Measurements from ENCODE around the gene TINAGL1.

The TINAGL1 gene

DNA sequence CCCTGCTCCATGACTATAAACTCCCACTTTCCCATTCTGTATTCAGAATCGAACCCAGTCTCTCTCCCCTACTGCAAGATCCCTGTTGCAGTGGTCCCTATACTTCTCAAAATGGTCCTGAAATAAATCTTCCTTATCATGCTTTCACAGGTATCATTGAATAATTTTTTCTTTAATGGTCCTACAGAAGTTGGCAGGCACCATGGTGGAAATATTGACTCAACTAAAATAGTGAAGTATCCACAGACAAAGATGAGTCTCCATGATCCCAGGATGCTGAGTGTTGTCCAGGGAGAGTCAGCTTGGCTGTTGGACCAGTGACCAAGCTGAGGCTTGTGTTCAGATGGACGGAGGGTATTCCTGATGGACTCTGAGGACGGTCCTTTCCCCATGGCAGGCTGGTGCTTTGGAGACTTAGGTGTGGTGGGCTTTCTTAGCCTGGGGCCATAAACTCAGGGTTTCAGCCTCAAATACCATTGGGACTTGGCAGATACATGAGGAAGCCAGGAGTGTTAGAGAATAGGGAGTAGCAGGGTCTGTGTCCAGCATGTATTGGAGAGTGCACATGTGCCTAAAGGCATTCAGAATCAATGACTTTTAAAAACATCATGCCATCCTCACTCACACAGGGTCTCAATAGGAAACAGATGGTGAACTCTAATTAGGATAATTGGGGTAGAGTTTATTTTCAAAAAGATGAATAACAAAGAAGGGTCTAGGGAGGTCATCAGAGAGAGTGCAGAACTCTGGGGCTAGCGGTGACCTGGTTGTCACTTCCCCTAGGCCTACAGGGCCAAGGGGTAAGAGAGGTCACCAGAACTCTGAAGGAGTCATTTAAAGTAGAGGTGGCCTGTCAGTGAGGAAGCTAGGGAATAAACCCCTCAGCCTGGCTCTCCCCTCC is 19.8 kb downstream of the TINAGL1 start:
- Histone ChIP-seq H3K4me3 (ENCODE audit: insufficient read depth, low read length, poor library complexity, severe bottlenecking) (no peak overlapping the region), H3K9ac (ENCODE audit: low read length) (no peak overlapping the region), H3K27ac (ENCODE audit: low read depth, low read length) (no peak overlapping the region), H4K20me1 (ENCODE audit: low read depth, low read length) (no peaks in the 10 kb centered on the region), H3K27me3 (ENCODE audit: low read length) (0 out of 2 replicates have a peak, but pooled peaks cover 3% of the 10 kb centered on the region), H3F3A (ENCODE audit: insufficient read depth) (no peaks in the 10 kb centered on the region), H3K9me3 (ENCODE audit: insufficient read depth, low read length) (no peaks in the 10 kb centered on the region), H3K79me2 (ENCODE audit: insufficient read depth, low read length) (no peaks in the 10 kb centered on the region), H3K36me3 (ENCODE audit: low read length) (no peaks in the 10 kb centered on the region), H3K9me2 (replicated peaks; ENCODE audit: insufficient read depth, low read length) (no peaks in the 10 kb centered on the region), H3K4me2 (ENCODE audit: low read depth, low read length, poor library complexity, severe bottlenecking) (no peak overlapping the region), H2AFZ (ENCODE audit: low read depth, low read length, severe bottlenecking) (no peak overlapping the region)
- TF ChIP-seq, protein P1, sequence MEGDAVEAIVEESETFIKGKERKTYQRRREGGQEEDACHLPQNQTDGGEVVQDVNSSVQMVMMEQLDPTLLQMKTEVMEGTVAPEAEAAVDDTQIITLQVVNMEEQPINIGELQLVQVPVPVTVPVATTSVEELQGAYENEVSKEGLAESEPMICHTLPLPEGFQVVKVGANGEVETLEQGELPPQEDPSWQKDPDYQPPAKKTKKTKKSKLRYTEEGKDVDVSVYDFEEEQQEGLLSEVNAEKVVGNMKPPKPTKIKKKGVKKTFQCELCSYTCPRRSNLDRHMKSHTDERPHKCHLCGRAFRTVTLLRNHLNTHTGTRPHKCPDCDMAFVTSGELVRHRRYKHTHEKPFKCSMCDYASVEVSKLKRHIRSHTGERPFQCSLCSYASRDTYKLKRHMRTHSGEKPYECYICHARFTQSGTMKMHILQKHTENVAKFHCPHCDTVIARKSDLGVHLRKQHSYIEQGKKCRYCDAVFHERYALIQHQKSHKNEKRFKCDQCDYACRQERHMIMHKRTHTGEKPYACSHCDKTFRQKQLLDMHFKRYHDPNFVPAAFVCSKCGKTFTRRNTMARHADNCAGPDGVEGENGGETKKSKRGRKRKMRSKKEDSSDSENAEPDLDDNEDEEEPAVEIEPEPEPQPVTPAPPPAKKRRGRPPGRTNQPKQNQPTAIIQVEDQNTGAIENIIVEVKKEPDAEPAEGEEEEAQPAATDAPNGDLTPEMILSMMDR (IDR thresholded peaks at IDR 0.05; ENCODE audit: insufficient read depth, low read length, poor library complexity, severe bottlenecking): no peak
- no peak for TF ChIP-seq EZH2phosphoT487 (conservative IDR thresholded peaks at IDR 0.05; ENCODE audit: low read length)

DNA sequence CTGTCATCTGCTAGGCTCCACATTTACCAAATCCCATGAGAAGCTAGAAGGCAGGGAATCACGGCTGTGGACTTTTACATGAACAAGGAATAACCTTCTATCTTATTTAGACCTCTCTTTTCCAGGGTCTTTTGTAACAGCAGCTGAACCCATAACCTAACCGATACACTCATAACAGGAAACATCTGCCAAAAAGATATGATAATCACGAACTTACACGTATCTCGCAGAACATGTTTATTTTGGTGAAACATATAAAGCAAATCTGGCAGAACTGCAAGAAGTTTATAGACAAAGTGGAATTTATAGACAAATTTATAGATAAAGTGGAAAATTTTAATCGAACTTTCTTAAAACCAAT is 20.4 kb downstream of the TINAGL1 start:
- no peaks in the 10 kb centered on the region for H4K20me1 ChIP-seq (ENCODE audit: low read depth, low read length)
- H3K36me3 ChIP-seq (ENCODE audit: low read length): no peaks in the 10 kb centered on the region
- H3K9me3 ChIP-seq (ENCODE audit: insufficient read depth, low read length): no peaks in the 10 kb centered on the region
- no peaks in the 10 kb centered on the region for H3K79me2 ChIP-seq (ENCODE audit: insufficient read depth, low read length)
- no peak overlapping the region for H3K9ac ChIP-seq (ENCODE audit: low read length)
- H3F3A ChIP-seq (ENCODE audit: insufficient read depth): no peaks in the 10 kb centered on the region
- no peaks in the 10 kb centered on the region for H3K9me2 ChIP-seq (replicated peaks; ENCODE audit: insufficient read depth, low read length)
- no peak for TF ChIP-seq EZH2phosphoT487 (conservative IDR thresholded peaks at IDR 0.05; ENCODE audit: low read length)
- TF ChIP-seq, protein P1 (IDR thresholded peaks at IDR 0.05; ENCODE audit: insufficient read depth, low read length, poor library complexity, severe bottlenecking): no peak
- H3K4me2 ChIP-seq (ENCODE audit: low read depth, low read length, poor library complexity, severe bottlenecking): no peak overlapping the region
- H3K4me3 ChIP-seq (ENCODE audit: insufficient read depth, low read length, poor library complexity, severe bottlenecking): no peak overlapping the region
- H3K27ac ChIP-seq (ENCODE audit: low read depth, low read length): no peak overlapping the region
- H3K27me3 ChIP-seq (ENCODE audit: low read length): 0 out of 2 replicates have a peak, but pooled peaks cover 3% of the 10 kb centered on the region
- H2AFZ ChIP-seq (ENCODE audit: low read depth, low read length, severe bottlenecking): no peak overlapping the region

DNA sequence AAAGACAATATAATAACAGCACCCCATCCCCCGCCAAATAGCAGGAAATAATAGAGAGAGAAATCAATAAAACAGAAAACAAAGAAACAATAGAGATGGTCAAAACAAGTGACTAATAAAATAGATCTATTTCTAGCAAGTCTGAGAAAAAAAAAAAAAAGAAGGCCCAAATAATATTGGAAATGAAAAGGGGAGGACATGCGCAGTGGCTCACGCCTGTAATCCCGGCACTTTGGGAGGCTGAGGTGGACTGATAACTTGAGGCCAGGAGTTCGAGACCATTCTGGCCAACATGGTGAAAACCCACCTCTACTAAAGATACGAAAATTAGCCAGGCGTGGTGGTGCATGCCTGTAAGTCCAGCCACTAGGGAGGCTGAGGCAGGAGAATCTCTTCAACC is 22.7 kb downstream of the TINAGL1 start:
- H3K9me2 ChIP-seq (replicated peaks; ENCODE audit: insufficient read depth, low read length): no peaks in the 10 kb centered on the region
- 0 out of 2 replicates have a peak, but pooled peaks cover 3% of the 10 kb centered on the region for H3K27me3 ChIP-seq (ENCODE audit: low read length)
- H3K27ac ChIP-seq (ENCODE audit: low read depth, low read length): no peak overlapping the region
- no peaks in the 10 kb centered on the region for H3F3A ChIP-seq (ENCODE audit: insufficient read depth)
- no peak overlapping the region for H3K9ac ChIP-seq (ENCODE audit: low read length)
- no peak overlapping the region for H3K4me3 ChIP-seq (ENCODE audit: insufficient read depth, low read length, poor library complexity, severe bottlenecking)
- no peak overlapping the region for H3K4me2 ChIP-seq (ENCODE audit: low read depth, low read length, poor library complexity, severe bottlenecking)
- TF ChIP-seq, protein P1 (IDR thresholded peaks at IDR 0.05; ENCODE audit: insufficient read depth, low read length, poor library complexity, severe bottlenecking): no peak
- TF ChIP-seq EZH2phosphoT487 (conservative IDR thresholded peaks at IDR 0.05; ENCODE audit: low read length): no peak
- no peaks in the 10 kb centered on the region for H3K9me3 ChIP-seq (ENCODE audit: insufficient read depth, low read length)
- no peak overlapping the region for H2AFZ ChIP-seq (ENCODE audit: low read depth, low read length, severe bottlenecking)
- no peaks in the 10 kb centered on the region for H3K36me3 ChIP-seq (ENCODE audit: low read length)
- no peaks in the 10 kb centered on the region for H3K79me2 ChIP-seq (ENCODE audit: insufficient read depth, low read length)
- no peaks in the 10 kb centered on the region for H4K20me1 ChIP-seq (ENCODE audit: low read depth, low read length)
